Measurements from ENCODE around the gene HPSE2. TPM values are rescaled to one million over a fixed set of nuclear protein-coding genes. Genes with fewer than 3 reads are reported as not detected.

The HPSE2 gene
- polyA plus RNA-seq, 1 of the 3 experiments (the other 2 are of a cell fraction): not detected

- no peak for TF ChIP-seq REST (IDR thresholded peaks at IDR 0.05; ENCODE audit: low read depth, low read length)
- TF ChIP-seq SMC3 (IDR thresholded peaks at IDR 0.05; ENCODE audit: low read depth, low read length): peak; percentile 84
- TF ChIP-seq CTCF (IDR thresholded peaks at IDR 0.05): peak; percentile 80
- no peak for TF ChIP-seq FOSL2 (IDR thresholded peaks at IDR 0.05; ENCODE audit: borderline replicate concordance, low read depth)
- TF ChIP-seq POLR2AphosphoS5 (IDR thresholded peaks at IDR 0.05; ENCODE audit: low read depth, low read length): no peak
- no peak for TF ChIP-seq MEF2A (IDR thresholded peaks at IDR 0.05; ENCODE audit: borderline replicate concordance, low read depth)
These were observed 767.9 kb downstream of the HPSE2 start (continued) for GRCh38 chr10:98467506-98468318.

DNA sequence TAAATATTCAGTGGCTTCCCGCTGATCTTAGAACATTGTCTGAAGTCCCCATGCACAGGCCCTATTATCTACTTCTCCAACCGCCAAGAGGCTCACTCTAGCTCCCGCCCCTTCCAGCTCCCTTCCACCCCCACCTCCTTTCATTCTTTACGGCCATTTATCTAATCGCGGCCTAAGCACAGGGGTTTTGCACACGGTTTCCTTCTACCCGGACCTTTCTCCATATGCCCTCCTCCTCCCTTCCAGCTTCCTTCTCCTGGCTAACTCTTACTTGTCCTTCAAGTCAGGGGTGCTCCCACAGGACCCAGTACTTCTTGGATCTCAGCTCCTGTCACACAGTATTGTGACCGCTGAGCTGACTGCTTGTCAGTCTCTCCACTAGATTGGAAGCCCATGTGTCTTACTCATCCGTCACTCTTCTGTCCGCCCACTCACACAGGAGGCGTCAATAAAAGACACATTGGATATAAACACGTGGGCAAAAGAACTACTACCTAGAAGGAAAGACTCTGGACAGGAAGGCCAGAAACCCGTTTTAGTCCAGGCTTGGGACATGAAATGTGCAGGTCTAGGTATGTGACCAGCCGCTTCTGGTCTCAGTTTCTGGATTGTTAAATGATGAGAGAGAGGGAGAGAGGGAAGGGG lies 768.7 kb downstream of the HPSE2 start:
- Histone ChIP-seq H3K36me3 (replicated peaks in 1 of 2; ENCODE audit: control insufficient read depth in 1 of 2, insufficient read depth in 2 of 2, low read length in 1 of 2) (no peaks in the 10 kb centered on the region), H3K9me3 (no peaks in the 10 kb centered on the region), H3K4me1 (ENCODE audit: control insufficient read depth in 1 of 2, insufficient read depth in 2 of 2, low read depth in 1 of 2, low read length in 1 of 2) (no peaks in the 10 kb centered on the region; a peak in 1 of 4 replicates), H3K4me3 (ENCODE audit: low read depth in 2 of 2, low read length in 1 of 2) (peak overlapping the region in 1 of 2 experiments; percentile 56; a peak in 1 of 4 replicates), H3K27ac (ENCODE audit: low read depth in 2 of 2, low read length in 1 of 2) (no peak overlapping the region), H3K79me2 (ENCODE audit: insufficient read depth) (no peaks in the 10 kb centered on the region), H3K27me3 (ENCODE audit: insufficient read depth) (peaks cover 18% of the 10 kb centered on the region; the same call in 1 of the 2 replicates), H3K9ac (no peak overlapping the region), H3F3A (replicated peaks; ENCODE audit: insufficient read depth) (no peaks in the 10 kb centered on the region), H2AFZ (ENCODE audit: low read depth) (no peak overlapping the region; the same call in 1 of the 2 replicates), H3K9me2 (no peaks in the 10 kb centered on the region), H4K20me1 (ENCODE audit: insufficient read depth) (no peaks in the 10 kb centered on the region), H3K4me2 (no peak overlapping the region)
- CTCF ChIA-PET: interaction anchor here (0.6 to 5.2 kb wide), 80 partner anchors 8 to 1604 kb away, joined by 3 to 42 read pairs (median 4); partner anchors contain the start of genes HPS1 and HPSE2
- 58% methylated on average over 15 of the region's 15 CpGs for WGBS (ENCODE audit: low lambda C conversion rate)
- DNase-seq: no peak
- POLR2A ChIA-PET: interaction anchor here (0.6 to 1.0 kb wide), 2 partner anchors 105 to 126 kb away, joined by 3 read pairs; no protein-coding TSS in a partner anchor
- TF ChIP-seq, protein P1, sequence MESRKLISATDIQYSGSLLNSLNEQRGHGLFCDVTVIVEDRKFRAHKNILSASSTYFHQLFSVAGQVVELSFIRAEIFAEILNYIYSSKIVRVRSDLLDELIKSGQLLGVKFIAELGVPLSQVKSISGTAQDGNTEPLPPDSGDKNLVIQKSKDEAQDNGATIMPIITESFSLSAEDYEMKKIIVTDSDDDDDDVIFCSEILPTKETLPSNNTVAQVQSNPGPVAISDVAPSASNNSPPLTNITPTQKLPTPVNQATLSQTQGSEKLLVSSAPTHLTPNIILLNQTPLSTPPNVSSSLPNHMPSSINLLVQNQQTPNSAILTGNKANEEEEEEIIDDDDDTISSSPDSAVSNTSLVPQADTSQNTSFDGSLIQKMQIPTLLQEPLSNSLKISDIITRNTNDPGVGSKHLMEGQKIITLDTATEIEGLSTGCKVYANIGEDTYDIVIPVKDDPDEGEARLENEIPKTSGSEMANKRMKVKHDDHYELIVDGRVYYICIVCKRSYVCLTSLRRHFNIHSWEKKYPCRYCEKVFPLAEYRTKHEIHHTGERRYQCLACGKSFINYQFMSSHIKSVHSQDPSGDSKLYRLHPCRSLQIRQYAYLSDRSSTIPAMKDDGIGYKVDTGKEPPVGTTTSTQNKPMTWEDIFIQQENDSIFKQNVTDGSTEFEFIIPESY (IDR thresholded peaks at IDR 0.05; ENCODE audit: borderline replicate concordance, low read depth): no peak
- TF ChIP-seq NFIC (IDR thresholded peaks at IDR 0.05; ENCODE audit: borderline replicate concordance): no peak
- TF ChIP-seq, protein P2, sequence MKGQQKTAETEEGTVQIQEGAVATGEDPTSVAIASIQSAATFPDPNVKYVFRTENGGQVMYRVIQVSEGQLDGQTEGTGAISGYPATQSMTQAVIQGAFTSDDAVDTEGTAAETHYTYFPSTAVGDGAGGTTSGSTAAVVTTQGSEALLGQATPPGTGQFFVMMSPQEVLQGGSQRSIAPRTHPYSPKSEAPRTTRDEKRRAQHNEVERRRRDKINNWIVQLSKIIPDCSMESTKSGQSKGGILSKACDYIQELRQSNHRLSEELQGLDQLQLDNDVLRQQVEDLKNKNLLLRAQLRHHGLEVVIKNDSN (IDR thresholded peaks at IDR 0.05; ENCODE audit: borderline replicate concordance, low read depth): no peak
- no peak for TF ChIP-seq YY1 (IDR thresholded peaks at IDR 0.05; ENCODE audit: low read depth)
- TF ChIP-seq USF2 (IDR thresholded peaks at IDR 0.05; ENCODE audit: borderline replicate concordance, low read depth, low read length): no peak
- TF ChIP-seq GATA2 (CRISPR knock-in tag; IDR thresholded peaks at IDR 0.05): no peak
- no peak for TF ChIP-seq CTCF (IDR thresholded peaks at IDR 0.05)

Data from SK-N-SH (cell line).